ENCODE results near the gene CLTCL1. TPM values are rescaled to one million over a fixed set of nuclear protein-coding genes. Genes with fewer than 3 reads are reported as not detected.

Gene CLTCL1
- total RNA-seq, 1 experiment from 2014 or later: 7.1 TPM

DNA sequence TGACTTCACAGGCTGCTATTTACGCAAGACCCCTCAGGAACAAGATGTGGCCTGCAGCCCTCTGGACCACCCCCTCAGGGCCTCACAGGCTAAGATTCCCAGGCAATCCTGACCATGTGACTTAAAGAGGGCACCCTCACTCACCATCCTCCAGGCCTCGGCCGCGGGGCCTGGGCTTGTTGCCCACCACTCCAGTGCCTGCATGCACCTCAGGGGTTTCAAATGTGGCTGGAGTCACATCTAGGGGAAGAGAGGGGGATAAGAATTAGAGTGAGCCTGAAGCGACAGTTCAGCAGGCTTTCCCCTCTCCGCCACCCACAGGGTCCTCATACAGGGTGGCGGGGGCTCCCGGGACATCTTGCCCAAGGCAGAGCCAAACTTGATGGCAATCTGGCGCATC, 149.1 kb downstream of the CLTCL1 start:
- CTCF ChIA-PET: no interaction called here
- intact Hi-C loops (cut with micrococcal nuclease): loop anchor here (10.0 kb wide), 1 partner anchor 332 kb away; the partner anchor contains the start of genes CDC45 and UFD1

More for the DNA sequence above, 149.1 kb downstream of the CLTCL1 start:
- POLR2A ChIA-PET: no interaction called here
- Histone ChIP-seq H3K36me3 (ENCODE audit: control insufficient read depth in 1 of 2, insufficient read depth in 2 of 2, low read length in 2 of 2) (peaks cover 25 to 32% of the 10 kb centered on the region in 2 experiments; a peak in 3 of 4 replicates), H3K27me3 (ENCODE audit: insufficient read depth, low read length) (no peaks in the 10 kb centered on the region), H3K79me2 (ENCODE audit: insufficient read depth, low read length) (peaks cover 22% of the 10 kb centered on the region), H2AFZ (ENCODE audit: low read depth, low read length, poor library complexity, severe bottlenecking) (no peak overlapping the region), H3K9me3 (ENCODE audit: control insufficient read depth in 1 of 2, insufficient read depth in 1 of 2, low read depth in 1 of 2, low read length in 2 of 2) (no peaks in the 10 kb centered on the region), H3K4me1 (ENCODE audit: control insufficient read depth in 1 of 2, insufficient read depth in 2 of 2, low read length in 2 of 2) (peaks cover 3 to 11% of the 10 kb centered on the region in 2 experiments), H3K27ac (ENCODE audit: low read depth, low read length) (no peak overlapping the region), H3K9me2 (ENCODE audit: insufficient read depth) (no peaks in the 10 kb centered on the region), H4K20me1 (ENCODE audit: insufficient read depth) (no peaks in the 10 kb centered on the region), H3K4me3 (replicated peaks in 1 of 2; ENCODE audit: low read depth in 1 of 2, low read length in 2 of 2) (no peak overlapping the region), H3K9ac (ENCODE audit: low read length) (no peak overlapping the region), H3K4me2 (ENCODE audit: low read length) (no peak overlapping the region)
- DNase-seq (ENCODE audit: low read depth, low spot score) (no peak), ATAC-seq (no peak)
- RAD21 ChIA-PET (ENCODE audit: low non-redundant PET in 1 of 2, low total read pairs in 2 of 2, uncharacterized antibody in 2 of 2, unreplicated experiment in 2 of 2): no interaction called here
- no TSS peak for BruUV-seq (replicated peaks)
- no peak for TF ChIP-seq CTCF (IDR thresholded peaks at IDR 0.05 in 2 of 3, conservative IDR thresholded peaks at IDR 0.05 in 1 of 3; ENCODE audit: borderline replicate concordance in 1 of 3, insufficient read depth in 1 of 3, low read depth in 2 of 3, low read length in 2 of 3)
- TF ChIP-seq SIN3A (IDR thresholded peaks at IDR 0.05; ENCODE audit: low read depth): no peak
- TF ChIP-seq CEBPB (IDR thresholded peaks at IDR 0.05; ENCODE audit: low read depth): no peak
- TF ChIP-seq REST (IDR thresholded peaks at IDR 0.05; ENCODE audit: low read depth): no peak
- TF ChIP-seq JUND (IDR thresholded peaks at IDR 0.05): no peak
- TF ChIP-seq ELF1 (IDR thresholded peaks at IDR 0.05; ENCODE audit: borderline replicate concordance, low read depth): no peak
- TF ChIP-seq RAD21 (IDR thresholded peaks at IDR 0.05; ENCODE audit: low read depth): no peak
- no peak for TF ChIP-seq ZFX (IDR thresholded peaks at IDR 0.05)
- no peak for TF ChIP-seq ATF3 (IDR thresholded peaks at IDR 0.05)
- no peak for TF ChIP-seq ZNF274 (IDR thresholded peaks at IDR 0.05; ENCODE audit: low read depth, low read length)
